GM13976 (cell line): ENCODE results near the gene TKTL1.

Source experiments
- DNase-seq: peaks from one replicate; pipeline ENCODE4 v3.0.0; 2012; ENCODE audit warnings: low spot score
- CTCF ChIP-seq: IDR thresholded peaks from 2 replicates; pipeline ENCODE4 v1.5.1; 2012; ENCODE audit warnings: borderline replicate concordance, mild to moderate bottlenecking; ENCODE audit not compliant: insufficient read depth; ENCODE audit errors: extremely low read depth, missing control alignments, control extremely low read depth
- in situ Hi-C: fragments of 300-500 bp; cut with MboI; formaldehyde crosslinking; loops from one replicate; pipeline ENCODE4 v1.12.0; 2022; ENCODE audit warnings: low sequenced_read_pairs, mixed read lengths, inconsistent platforms; ENCODE audit not compliant: unreplicated experiment

The TKTL1 gene

GRCh38 chrX:154349359-154349935, 53.9 kb downstream of the TKTL1 start:
- in situ Hi-C loops, result no loop called here
- no peak for TF ChIP-seq CTCF
- no peak for DNase-seq

GRCh38 chrX:154349979-154350378, 54.4 kb downstream of the TKTL1 start:
- no peak for TF ChIP-seq CTCF
- no peak for DNase-seq
- in situ Hi-C loops, result no loop called here

- DNase-seq, result no peak
- no peak for TF ChIP-seq CTCF
- in situ Hi-C loops, result no loop called here
Measured at GRCh38 chrX:154350429-154351182, 55.0 kb downstream of the TKTL1 start.

- in situ Hi-C loops, result no loop called here
- DNase-seq, result no peak
- no peak for TF ChIP-seq CTCF
Measured at GRCh38 chrX:154351183-154352011, 55.8 kb downstream of the TKTL1 start.

- no peak for DNase-seq
- TF ChIP-seq CTCF, result no peak
- in situ Hi-C loops, result no loop called here
Measured at GRCh38 chrX:154352012-154352401, 56.4 kb downstream of the TKTL1 start.

- TF ChIP-seq CTCF, result no peak
- no peak for DNase-seq
- in situ Hi-C loops, result no loop called here
Measured at GRCh38 chrX:154352466-154352865, 56.9 kb downstream of the TKTL1 start.
